Effector memory CD8-positive, alpha-beta T cell (primary cell): Measurements from ENCODE around the gene SYNDIG1L.

Experiments
- ATAC-seq: fragments of 150-1000 bp; cut with Tn5 transposase; replicated peaks from 2 replicates; pipeline ENCODE4 v1.10.0; 2021; ENCODE audit warnings: mild to moderate bottlenecking, moderate library complexity
- DNase-seq, 3 experiments: peaks; one replicate each; pipeline ENCODE4 v3.0.0; 2021
- H3K27ac Mint-ChIP-seq, 2 donors: one replicate each; pipeline ENCODE4 v1.8.0; 2022; ENCODE audit warnings: mild to moderate bottlenecking in 2 of 2, mixed read lengths in 2 of 2, moderate library complexity in 2 of 2
- H3K27me3 Mint-ChIP-seq, 2 donors: one replicate each; pipeline ENCODE4 v1.8.0; 2022; ENCODE audit warnings: mixed read lengths in 2 of 2
- H3K36me3 Mint-ChIP-seq: one replicate; pipeline ENCODE4 v1.8.0; 2022; ENCODE audit warnings: mild to moderate bottlenecking, moderate library complexity, mixed read lengths; ENCODE audit not compliant: insufficient read depth
- H3K4me1 Mint-ChIP-seq, 2 donors: one replicate each; pipeline ENCODE4 v1.8.0; 2022; ENCODE audit warnings: low read depth in 2 of 2, mixed read lengths in 2 of 2
- H3K4me3 Mint-ChIP-seq, 2 donors: one replicate each; pipeline ENCODE4 v1.8.0; 2022; ENCODE audit warnings: mild to moderate bottlenecking in 2 of 2, mixed read lengths in 2 of 2, moderate library complexity in 2 of 2
- H3K9me3 Mint-ChIP-seq, 2 donors: one replicate each; pipeline ENCODE4 v1.8.0; 2022; ENCODE audit warnings: mixed read lengths in 2 of 2

Gene SYNDIG1L

GRCh38 chr14:74407021-74407800, 18.8 kb downstream of the SYNDIG1L start:
- Mint-ChIP-seq H3K4me1 (peaks cover 4 to 6% of the 10 kb centered on the region in 2 donors), H3K36me3 (peaks cover 5% of the 10 kb centered on the region), H3K9me3 (no peaks in the 10 kb centered on the region), H3K27me3 (peaks cover 17 to 52% of the 10 kb centered on the region in 2 donors), H3K27ac (no peak overlapping the region), H3K4me3 (no peak overlapping the region)
- no peak for ATAC-seq
- DNase-seq: no peak

DNA sequence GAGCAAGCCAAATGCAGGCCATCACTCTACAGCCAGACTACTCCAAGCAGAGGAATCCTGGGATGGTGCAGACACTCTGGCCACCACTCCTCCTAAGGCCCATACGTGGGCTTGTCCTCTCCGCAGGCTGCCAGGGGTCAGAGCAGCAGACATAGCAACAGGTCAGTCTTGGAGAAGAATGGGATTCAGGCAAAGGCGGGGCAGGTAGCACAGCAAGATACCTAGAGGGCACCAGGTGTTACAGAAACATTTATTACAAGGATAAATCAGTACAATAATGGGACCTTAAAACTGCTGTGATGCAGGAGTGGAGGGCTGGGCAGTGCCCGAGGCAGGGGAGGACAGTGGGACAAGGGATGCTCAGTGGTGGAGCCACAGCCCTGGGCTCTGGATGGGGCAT, 20.3 kb downstream of the SYNDIG1L start:
- Mint-ChIP-seq H3K27ac (no peak overlapping the region), H3K27me3 (peaks cover 9 to 37% of the 10 kb centered on the region in 2 donors), H3K4me3 (no peak overlapping the region), H3K4me1 (peaks cover 16 to 18% of the 10 kb centered on the region in 2 donors), H3K9me3 (no peaks in the 10 kb centered on the region), H3K36me3 (peaks cover 5% of the 10 kb centered on the region)
- ATAC-seq: no peak
- DNase-seq: no peak

GRCh38 chr14:74404435-74404834, 21.6 kb downstream of the SYNDIG1L start:
- no peaks in the 10 kb centered on the region for H3K9me3 Mint-ChIP-seq
- H3K27ac Mint-ChIP-seq: no peak overlapping the region
- H3K4me1 Mint-ChIP-seq: peaks cover 23 to 24% of the 10 kb centered on the region in 2 donors
- ATAC-seq (no peak), DNase-seq (no peak)
- no peak overlapping the region for H3K4me3 Mint-ChIP-seq
- peaks cover 2% of the 10 kb centered on the region for H3K36me3 Mint-ChIP-seq
- peaks cover 0 to 25% of the 10 kb centered on the region in 2 donors for H3K27me3 Mint-ChIP-seq

GRCh38 chr14:74403619-74404417, 22.2 kb downstream of the SYNDIG1L start:
- Mint-ChIP-seq H3K9me3 (no peaks in the 10 kb centered on the region), H3K4me1 (peaks cover 23 to 24% of the 10 kb centered on the region in 2 donors), H3K36me3 (peaks cover 2% of the 10 kb centered on the region), H3K4me3 (no peak overlapping the region), H3K27me3 (peaks cover 0 to 21% of the 10 kb centered on the region in 2 donors), H3K27ac (no peak overlapping the region)
- DNase-seq (no peak), ATAC-seq (no peak)

- Mint-ChIP-seq H3K36me3 (peaks cover 3% of the 10 kb centered on the region), H3K4me1 (peaks cover 23 to 24% of the 10 kb centered on the region in 2 donors), H3K27me3 (peaks cover 0 to 27% of the 10 kb centered on the region in 2 donors), H3K27ac (peak overlapping the region; percentile 94 to 95), H3K4me3 (peak overlapping the region; percentile 74 to 77), H3K9me3 (no peaks in the 10 kb centered on the region)
- ATAC-seq (no peak), DNase-seq (no peak)
These were observed 23.4 kb downstream of the SYNDIG1L start for GRCh38 chr14:74402401-74403251.

DNA sequence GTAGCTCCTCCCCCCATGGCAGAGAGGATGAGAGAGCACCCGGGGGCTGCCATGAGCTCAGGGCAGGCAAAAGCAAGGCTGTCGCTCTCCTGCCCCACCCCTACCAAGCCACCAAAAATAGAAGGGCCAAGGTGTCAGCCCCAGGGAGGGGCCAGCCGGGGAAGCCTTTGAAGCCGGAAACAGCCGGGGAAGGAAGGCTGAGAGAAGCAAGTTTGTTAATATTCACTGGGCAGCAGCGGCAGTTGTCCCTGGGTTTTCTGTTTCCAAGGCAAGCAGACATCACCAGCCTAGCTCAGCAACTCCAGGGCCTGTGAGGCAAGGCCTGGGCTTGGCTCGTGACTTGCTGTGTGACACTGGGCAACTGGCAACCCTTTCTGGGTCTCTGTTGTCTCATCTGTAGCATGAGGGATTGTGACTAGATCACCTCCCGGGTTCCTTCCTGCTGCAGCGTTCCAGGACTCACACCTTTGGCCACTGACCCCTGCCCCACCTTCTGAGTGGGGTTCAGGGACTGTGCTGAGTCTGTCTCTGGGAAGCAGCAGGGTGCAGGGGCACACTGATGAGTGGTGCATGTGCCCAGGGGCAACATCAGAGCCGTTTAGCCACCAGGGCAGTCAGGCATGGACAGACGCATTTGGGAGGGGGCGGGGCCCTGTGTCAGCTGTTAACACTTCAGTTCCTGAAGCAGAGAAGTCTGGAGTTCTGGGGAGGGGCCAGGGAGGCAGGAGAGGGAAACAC, 24.3 kb downstream of the SYNDIG1L start:
- Mint-ChIP-seq H3K4me1 (peaks cover 23 to 24% of the 10 kb centered on the region in 2 donors), H3K27ac (peak overlapping the region; percentile 94 to 95), H3K9me3 (no peaks in the 10 kb centered on the region), H3K27me3 (peaks cover 6 to 25% of the 10 kb centered on the region in 2 donors), H3K4me3 (peak overlapping the region; percentile 74 to 77), H3K36me3 (peaks cover 4% of the 10 kb centered on the region)
- ATAC-seq (peak; percentile 99), DNase-seq (peak; percentile 66 to 76 (median 67))

DNA sequence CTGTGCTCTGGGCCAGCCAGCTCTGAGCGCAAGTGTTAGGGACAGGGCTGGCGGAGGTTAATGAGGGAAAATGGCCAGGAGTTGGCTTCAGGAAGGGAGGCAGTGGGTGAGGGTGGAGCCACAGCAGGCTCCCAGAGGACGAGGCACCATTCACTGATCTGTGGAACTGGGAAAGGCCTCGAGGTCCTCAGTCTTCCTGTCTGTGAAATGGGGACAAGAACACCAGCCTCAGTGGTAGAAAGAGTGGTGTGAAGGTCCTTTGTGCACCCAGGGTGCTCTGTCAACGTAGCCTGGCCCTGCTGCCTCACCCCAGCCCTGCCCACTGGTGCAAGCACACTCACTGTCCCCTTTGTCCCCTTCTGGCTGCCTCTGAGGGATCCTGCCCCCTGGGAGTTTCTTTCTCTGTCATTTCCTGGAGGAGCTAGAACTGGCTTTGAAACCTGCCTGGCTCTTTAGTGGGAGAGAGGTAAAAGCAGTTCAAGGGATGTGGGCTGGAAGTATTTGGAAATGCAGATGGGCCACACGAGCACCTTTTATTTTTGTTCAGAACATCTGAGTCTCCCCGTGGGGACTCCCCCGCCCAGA, 25.0 kb downstream of the SYNDIG1L start:
- H3K4me3 Mint-ChIP-seq: peak overlapping the region; percentile 74 to 77
- no peaks in the 10 kb centered on the region for H3K9me3 Mint-ChIP-seq
- peaks cover 23 to 24% of the 10 kb centered on the region in 2 donors for H3K4me1 Mint-ChIP-seq
- ATAC-seq: no peak
- peak overlapping the region; percentile 94 to 95 for H3K27ac Mint-ChIP-seq
- DNase-seq: no peak
- peaks cover 4% of the 10 kb centered on the region for H3K36me3 Mint-ChIP-seq
- peaks cover 7 to 31% of the 10 kb centered on the region in 2 donors for H3K27me3 Mint-ChIP-seq

GRCh38 chr14:74400031-74400685, 25.9 kb downstream of the SYNDIG1L start:
- H3K27me3 Mint-ChIP-seq: peaks cover 7 to 28% of the 10 kb centered on the region in 2 donors
- no peaks in the 10 kb centered on the region for H3K9me3 Mint-ChIP-seq
- peaks cover 4% of the 10 kb centered on the region for H3K36me3 Mint-ChIP-seq
- peak overlapping the region; percentile 7 to 74 for H3K4me3 Mint-ChIP-seq
- peak overlapping the region; percentile 57 to 94 for H3K27ac Mint-ChIP-seq
- peaks cover 23 to 24% of the 10 kb centered on the region in 2 donors for H3K4me1 Mint-ChIP-seq
- ATAC-seq: no peak
- DNase-seq: no peak

GRCh38 chr14:74395094-74395493, 30.9 kb downstream of the SYNDIG1L start:
- DNase-seq (no peak), ATAC-seq (no peak)
- Mint-ChIP-seq H3K4me3 (no peak overlapping the region), H3K9me3 (no peaks in the 10 kb centered on the region), H3K4me1 (peaks cover under 1 to 1% of the 10 kb centered on the region in 2 donors), H3K27me3 (peaks cover 32 to 59% of the 10 kb centered on the region in 2 donors), H3K27ac (no peak overlapping the region), H3K36me3 (peaks cover 4% of the 10 kb centered on the region)

- Mint-ChIP-seq H3K4me3 (no peak overlapping the region), H3K27ac (no peak overlapping the region), H3K9me3 (no peaks in the 10 kb centered on the region), H3K36me3 (peaks cover 4% of the 10 kb centered on the region), H3K27me3 (peaks cover 35 to 64% of the 10 kb centered on the region in 2 donors), H3K4me1 (no peaks in the 10 kb centered on the region)
- no peak for DNase-seq
- no peak for ATAC-seq
These were observed 31.5 kb downstream of the SYNDIG1L start for GRCh38 chr14:74394549-74394948.

DNA sequence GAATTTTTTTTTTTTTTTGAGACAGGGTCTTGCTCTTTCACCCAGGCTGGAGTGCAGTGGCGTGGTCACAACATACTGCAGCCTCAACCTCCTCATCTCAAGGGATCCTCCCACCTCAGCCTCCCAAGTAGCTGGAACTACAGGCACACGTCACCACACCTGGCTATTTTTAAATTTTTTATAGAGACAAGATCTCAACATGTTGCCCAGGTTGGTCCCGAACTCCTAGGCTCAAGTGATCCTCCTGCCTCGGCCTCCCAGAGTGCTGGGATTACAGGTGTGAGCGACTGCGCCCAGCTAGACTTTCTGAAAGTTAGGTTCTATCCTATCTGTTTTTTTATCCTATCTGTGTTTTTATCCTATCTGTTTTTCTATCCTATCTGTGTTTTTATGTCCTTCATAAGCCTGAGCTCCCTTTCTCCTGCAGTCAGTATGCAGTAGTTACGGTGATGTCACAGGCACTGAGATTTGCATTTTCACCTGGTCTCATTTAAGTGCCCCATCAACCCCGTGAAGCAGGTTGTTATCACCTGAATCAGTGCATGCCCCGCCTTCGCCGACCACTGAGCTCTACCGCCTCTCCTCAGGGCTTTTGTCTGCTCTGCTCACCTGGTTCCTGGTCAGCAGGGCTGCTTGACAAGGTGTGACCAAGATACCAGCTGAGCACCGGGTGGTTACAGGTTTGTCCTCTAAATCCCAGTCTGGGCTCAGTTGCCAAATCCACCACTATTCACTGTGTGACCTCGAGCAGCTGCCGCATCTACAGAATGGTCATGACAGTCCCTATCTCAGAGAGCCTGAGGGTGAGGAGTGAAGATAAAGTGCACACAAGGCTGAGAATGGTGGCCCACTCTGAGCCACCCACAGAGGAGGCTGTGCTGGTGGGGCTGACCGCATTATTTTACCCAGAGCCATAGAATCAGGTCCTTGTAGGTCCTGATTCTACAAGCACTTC, 33.1 kb downstream of the SYNDIG1L start:
- H3K27me3 Mint-ChIP-seq: peaks cover 35 to 62% of the 10 kb centered on the region in 2 donors
- ATAC-seq (no peak), DNase-seq (no peak)
- H3K4me1 Mint-ChIP-seq: no peaks in the 10 kb centered on the region
- H3K27ac Mint-ChIP-seq: no peak overlapping the region
- H3K4me3 Mint-ChIP-seq: no peak overlapping the region
- H3K36me3 Mint-ChIP-seq: peaks cover 4% of the 10 kb centered on the region
- H3K9me3 Mint-ChIP-seq: no peaks in the 10 kb centered on the region
